PC-9 (cell line): Measurements from ENCODE around the gene VPS4A. TPM values are rescaled to one million over a fixed set of nuclear protein-coding genes. Genes with fewer than 3 reads are reported as not detected.
A peak's percentile ranks its signal among the peaks of the same experiment; 100 is the strongest.
"Not testable (repeated sequence)": the region's sequence is repeated elsewhere in the genome, so short reads cannot be mapped to it uniquely, and the experiment has no call there.

ENCODE experiments used
- BruUV-seq: library from RNA; stranded (reverse); fragments of 400-500 nt; replicated peaks from 2 replicates; lab custom pipeline; 2021; lab: Mats Ljungman, UMichigan
- CTCF ChIA-PET: fragments of 300-600 bp; sonication (Branson Sonifier 250); formaldehyde crosslinking; loops from one replicate; lab custom pipeline; 2022; ENCODE audit warnings: antibody characterized with exemption; lab: Charles Lee
- POLR2A ChIA-PET: fragments of 300-600 bp; sonication (Branson Sonifier 250); formaldehyde crosslinking; loops from one replicate; lab custom pipeline; 2022; ENCODE audit warnings: antibody characterized with exemption; ENCODE audit not compliant: unreplicated experiment; lab: Charles Lee
- DNase-seq, 2 experiments: peaks; one replicate each; pipeline versions ENCODE4 v3.0.0 to v3.0.0-alpha.2; 2015 to 2022; ENCODE audit warnings: mixed read lengths in 1 of 2
- H2AFZ ChIP-seq: fragments of 200-600 bp; sonication (generic); 2 replicates; pipeline ENCODE4 v1.8.1; 2017; ENCODE audit warnings: antibody characterized with exemption
- H3F3A ChIP-seq: fragments of 200-600 bp; sonication (generic); 2 replicates; pipeline ENCODE4 v1.8.1; 2017; ENCODE audit warnings: antibody characterized with exemption, mild to moderate bottlenecking, low read depth; ENCODE audit not compliant: insufficient read depth
- H3K27ac ChIP-seq: fragments of 200-600 bp; sonication (generic); 2 replicates; pipeline ENCODE4 v1.6.1; 2016; ENCODE audit warnings: mixed run types
- H3K27me3 ChIP-seq: fragments of 200-600 bp; sonication (generic); 2 replicates; pipeline ENCODE4 v1.6.1; 2016; ENCODE audit warnings: low read depth, mixed run types; ENCODE audit not compliant: insufficient read depth
- H3K36me3 ChIP-seq: fragments of 200-600 bp; sonication (generic); 2 replicates; pipeline ENCODE4 v1.6.1; 2016; ENCODE audit warnings: low read depth, mixed run types
- H3K4me1 ChIP-seq: fragments of 200-600 bp; sonication (generic); replicated peaks from 2 replicates; pipeline ENCODE4 v1.6.1; 2016; ENCODE audit warnings: mixed run types; ENCODE audit not compliant: insufficient read depth
- H3K4me2 ChIP-seq: fragments of 200-600 bp; sonication (generic); 2 replicates; pipeline ENCODE4 v1.6.1; 2017; ENCODE audit warnings: mixed run types
- H3K4me3 ChIP-seq: fragments of 200-600 bp; sonication (generic); 2 replicates; pipeline ENCODE4 v1.6.1; 2016; ENCODE audit warnings: mixed run types
- H3K79me2 ChIP-seq: fragments of 200-600 bp; sonication (generic); 2 replicates; pipeline ENCODE4 v1.6.1; 2017; ENCODE audit warnings: low read depth, mixed run types
- H3K9me2 ChIP-seq: fragments of 200-600 bp; sonication (generic); 2 replicates; pipeline ENCODE4 v1.8.1; 2017; ENCODE audit warnings: mild to moderate bottlenecking; ENCODE audit not compliant: insufficient read depth
- H3K9me3 ChIP-seq: fragments of 200-600 bp; sonication (generic); 2 replicates; pipeline ENCODE4 v1.8.1; 2016; ENCODE audit warnings: low read depth; ENCODE audit not compliant: insufficient read depth
- H4K20me1 ChIP-seq: fragments of 200-600 bp; sonication (generic); 2 replicates; pipeline ENCODE4 v1.8.1; 2017; ENCODE audit not compliant: insufficient read depth
- EZH2 ChIP-seq: fragments of 200-600 bp; sonication (generic); IDR thresholded peaks from 2 replicates; pipeline ENCODE4 v1.8.0; 2017; ENCODE audit warnings: antibody characterized with exemption, low read depth
- intact Hi-C: fragments of 100-400 bp; cut with micrococcal nuclease; formaldehyde crosslinking; loops from one replicate; pipeline ENCODE4 v1.10.0; 2022; ENCODE audit not compliant: unreplicated experiment
- total RNA-seq: library from RNA; stranded (reverse); gene quantifications from 2 replicates; pipeline ENCODE4 v1.2.3, GENCODE V29; 2021
- TF ChIP-seq, protein P1 (sequence below): fragments of 200-600 bp; sonication (generic); conservative IDR thresholded peaks from 2 replicates; pipeline ENCODE4 v1.6.1; 2017; ENCODE audit warnings: mixed run types, antibody characterized with exemption, mild to moderate bottlenecking, moderate library complexity

Gene VPS4A
- total RNA-seq, 1 experiment from 2014 or later: 26.7 TPM

DNA sequence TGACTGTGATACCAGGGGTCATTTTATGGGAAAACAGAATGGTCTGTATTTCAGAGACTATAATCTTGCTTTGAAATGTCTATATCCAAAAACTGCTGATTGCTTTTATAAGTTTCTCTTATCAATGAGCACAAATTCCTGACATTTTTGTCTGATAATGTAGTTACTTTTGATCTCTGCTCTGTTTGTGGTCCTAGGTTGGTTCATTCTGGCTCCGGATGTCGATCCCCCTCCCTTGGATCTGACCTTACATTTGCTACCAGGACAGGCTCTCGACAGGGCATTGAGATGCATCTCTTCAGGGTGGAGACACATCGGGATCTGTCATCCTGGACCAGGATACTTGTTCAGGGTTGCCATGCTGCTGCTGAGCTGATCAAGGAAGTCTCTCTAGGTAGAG lies 27.3 kb upstream of the VPS4A start:
- H4K20me1 ChIP-seq: no peaks in the 10 kb centered on the region
- H3K79me2 ChIP-seq: no peaks in the 10 kb centered on the region
- H2AFZ ChIP-seq: no peak overlapping the region
- no peak overlapping the region for H3K27ac ChIP-seq
- ChIA-PET CTCF (no interaction called here), POLR2A (no interaction called here)
- H3K27me3 ChIP-seq: no peaks in the 10 kb centered on the region
- no peak for DNase-seq
- 0 out of 2 replicates have a peak, but pooled peaks cover 3% of the 10 kb centered on the region for H3K36me3 ChIP-seq
- no peaks in the 10 kb centered on the region for H3K9me3 ChIP-seq
- H3K4me3 ChIP-seq: no peak overlapping the region
- H3K4me1 ChIP-seq: no peaks in the 10 kb centered on the region
- TF ChIP-seq, protein P1, sequence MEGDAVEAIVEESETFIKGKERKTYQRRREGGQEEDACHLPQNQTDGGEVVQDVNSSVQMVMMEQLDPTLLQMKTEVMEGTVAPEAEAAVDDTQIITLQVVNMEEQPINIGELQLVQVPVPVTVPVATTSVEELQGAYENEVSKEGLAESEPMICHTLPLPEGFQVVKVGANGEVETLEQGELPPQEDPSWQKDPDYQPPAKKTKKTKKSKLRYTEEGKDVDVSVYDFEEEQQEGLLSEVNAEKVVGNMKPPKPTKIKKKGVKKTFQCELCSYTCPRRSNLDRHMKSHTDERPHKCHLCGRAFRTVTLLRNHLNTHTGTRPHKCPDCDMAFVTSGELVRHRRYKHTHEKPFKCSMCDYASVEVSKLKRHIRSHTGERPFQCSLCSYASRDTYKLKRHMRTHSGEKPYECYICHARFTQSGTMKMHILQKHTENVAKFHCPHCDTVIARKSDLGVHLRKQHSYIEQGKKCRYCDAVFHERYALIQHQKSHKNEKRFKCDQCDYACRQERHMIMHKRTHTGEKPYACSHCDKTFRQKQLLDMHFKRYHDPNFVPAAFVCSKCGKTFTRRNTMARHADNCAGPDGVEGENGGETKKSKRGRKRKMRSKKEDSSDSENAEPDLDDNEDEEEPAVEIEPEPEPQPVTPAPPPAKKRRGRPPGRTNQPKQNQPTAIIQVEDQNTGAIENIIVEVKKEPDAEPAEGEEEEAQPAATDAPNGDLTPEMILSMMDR: no peak
- TF ChIP-seq EZH2: no peak
- no TSS peak for BruUV-seq
- intact Hi-C loops: no loop called here
- H3K9me2 ChIP-seq: no peaks in the 10 kb centered on the region
- H3K4me2 ChIP-seq: no peak overlapping the region
- 0 out of 2 replicates have a peak, but pooled peaks cover 4% of the 10 kb centered on the region for H3F3A ChIP-seq

DNA sequence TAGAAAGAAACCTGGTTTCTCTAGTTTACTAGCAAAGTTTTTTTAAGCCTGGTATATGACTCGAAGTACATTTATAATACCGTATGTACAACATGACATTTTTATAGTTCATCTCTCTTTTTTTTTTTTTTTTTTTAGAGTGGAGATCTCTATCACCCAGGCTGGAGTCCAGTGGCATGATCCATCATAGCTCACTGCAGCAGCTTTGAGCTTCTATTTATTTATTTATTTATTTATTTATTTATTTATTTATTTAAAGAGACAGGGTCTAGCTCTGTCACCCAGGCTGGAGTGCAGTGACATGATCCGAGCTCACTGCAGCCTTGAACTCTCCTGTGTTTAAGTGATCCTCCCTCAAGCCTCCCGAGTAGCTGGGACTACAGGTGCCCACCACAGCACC lies 25.9 kb upstream of the VPS4A start:
- POLR2A ChIA-PET: no interaction called here
- Histone ChIP-seq H3K9me3 (no peaks in the 10 kb centered on the region), H3K36me3 (no peaks in the 10 kb centered on the region), H3K79me2 (no peaks in the 10 kb centered on the region), H3K4me1 (no peaks in the 10 kb centered on the region), H2AFZ (no peak overlapping the region), H3K27ac (no peak overlapping the region), H4K20me1 (no peaks in the 10 kb centered on the region), H3F3A (0 out of 2 replicates have a peak, but pooled peaks cover 4% of the 10 kb centered on the region), H3K9me2 (no peaks in the 10 kb centered on the region), H3K4me3 (no peak overlapping the region), H3K27me3 (no peaks in the 10 kb centered on the region), H3K4me2 (no peak overlapping the region)
- intact Hi-C loops: no loop called here
- no peak for DNase-seq
- no TSS peak for BruUV-seq
- CTCF ChIA-PET: interaction anchor here (0.6 to 0.7 kb wide), 6 partner anchors 43 to 880 kb away, joined by 3 to 13 read pairs (median 5); no protein-coding TSS in a partner anchor
- TF ChIP-seq, protein P1: no peak
- TF ChIP-seq EZH2: no peak

DNA sequence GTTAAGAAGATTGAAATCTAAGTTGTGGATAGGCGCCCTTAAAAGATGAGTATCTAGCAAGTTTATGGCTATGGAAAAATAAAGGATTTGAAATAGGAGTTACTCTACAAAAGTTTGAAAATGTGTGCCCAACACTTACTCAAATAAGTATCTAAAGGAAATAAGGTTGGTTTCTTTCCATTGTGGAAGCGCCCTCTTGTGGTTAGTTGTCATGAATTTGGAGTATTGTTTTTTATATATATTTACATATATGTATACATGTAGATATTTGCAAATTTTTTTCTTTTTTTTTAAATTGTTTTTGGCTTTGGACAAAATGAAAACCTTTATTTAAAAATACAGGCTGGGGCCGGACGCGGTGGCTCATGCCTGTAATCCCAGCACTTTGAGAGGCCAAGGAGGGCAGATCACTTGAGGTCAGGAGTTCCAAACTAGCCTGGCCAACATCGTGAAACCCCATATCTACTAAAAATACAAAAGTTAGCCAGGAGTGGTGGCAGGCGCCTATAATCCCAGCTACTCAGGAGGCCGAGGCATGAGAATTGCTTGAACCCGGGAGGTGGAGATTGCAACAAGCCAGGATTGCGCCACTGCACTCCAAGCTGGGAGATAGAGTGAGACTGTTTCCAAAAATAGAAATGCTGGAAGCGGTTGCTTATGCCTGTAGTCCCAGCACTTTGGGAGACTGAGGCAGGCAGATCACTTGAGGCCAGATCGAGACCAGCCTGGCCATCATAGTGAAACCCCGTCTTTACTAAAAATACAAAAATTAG lies 24.0 kb upstream of the VPS4A start:
- CTCF ChIA-PET: interaction anchor here (0.6 to 1.0 kb wide), 2 partner anchors 104 to 137 kb away, joined by 3 to 4 read pairs; no protein-coding TSS in a partner anchor
- intact Hi-C loops: loop anchor here (1.0 kb wide), 2 partner anchors 114 to 137 kb away; no protein-coding TSS in a partner anchor
- no peak overlapping the region for H3K27ac ChIP-seq
- H4K20me1 ChIP-seq: no peaks in the 10 kb centered on the region
- no TSS peak for BruUV-seq
- no peaks in the 10 kb centered on the region for H3K9me2 ChIP-seq
- DNase-seq: peak; percentile 6 to 51
- H3F3A ChIP-seq: 0 out of 2 replicates have a peak, but pooled peaks cover 4% of the 10 kb centered on the region
- no peak overlapping the region for H3K4me3 ChIP-seq
- POLR2A ChIA-PET: no interaction called here
- H2AFZ ChIP-seq: no peak overlapping the region
- H3K4me2 ChIP-seq: no peak overlapping the region
- no peaks in the 10 kb centered on the region for H3K4me1 ChIP-seq
- H3K79me2 ChIP-seq: no peaks in the 10 kb centered on the region
- TF ChIP-seq EZH2: no peak
- TF ChIP-seq, protein P1: peak; percentile 75
- H3K36me3 ChIP-seq: no peaks in the 10 kb centered on the region
- H3K9me3 ChIP-seq: no peaks in the 10 kb centered on the region
- H3K27me3 ChIP-seq: no peaks in the 10 kb centered on the region

DNA sequence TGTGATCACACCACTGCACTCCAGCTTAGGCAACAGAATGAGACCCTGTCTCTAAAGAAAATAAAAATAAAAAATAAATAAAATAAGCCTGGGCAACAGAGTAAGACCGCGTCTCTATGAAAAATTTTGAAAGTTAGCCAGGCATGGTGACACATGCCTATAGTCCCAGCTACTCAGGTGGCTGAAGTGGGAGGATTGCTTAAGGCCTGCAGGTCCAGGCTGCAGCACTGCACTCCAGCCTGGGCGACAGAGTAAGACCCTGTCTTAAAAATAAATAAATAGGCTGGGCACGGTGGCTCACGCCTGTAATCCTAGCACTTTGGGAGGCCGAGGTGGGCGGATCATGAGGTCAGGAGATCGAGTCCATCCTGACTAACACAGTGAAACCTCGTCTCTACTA lies 19.5 kb upstream of the VPS4A start:
- intact Hi-C loops, DNase-seq, H3K27ac ChIP-seq, H3K36me3 ChIP-seq, CTCF ChIA-PET, H3K4me3 ChIP-seq, H4K20me1 ChIP-seq, H3K79me2 ChIP-seq, H3K4me2 ChIP-seq, H2AFZ ChIP-seq, BruUV-seq, H3K27me3 ChIP-seq, H3K9me2 ChIP-seq, H3F3A ChIP-seq, H3K9me3 ChIP-seq, POLR2A ChIA-PET, H3K4me1 ChIP-seq: not testable (repeated sequence)
